HepG2 (cell line): ENCODE results near the gene SARNP. TPM values are rescaled to one million over a fixed set of nuclear protein-coding genes. Genes with fewer than 3 reads are reported as not detected.

ENCODE experiments used
- ELF1 ChIP-seq: sonication (generic); formaldehyde crosslinking; IDR thresholded peaks from 2 replicates; pipeline ENCODE4 v1.4.0; 2020; ENCODE audit warnings: missing genetic modification reagents
- FOXA1 ChIP-seq, 2 experiments: fragments of 450-650 bp in 1 of 2; sonication (generic) in 1 of 2; formaldehyde crosslinking in 1 of 2; IDR thresholded peaks; 2 replicates each; pipeline versions ENCODE4 v1.4.0 to v1.6.1; 2016 to 2020; ENCODE audit warnings: missing genetic modification reagents in 1 of 2
- GPBP1L1 ChIP-seq: sonication (generic); formaldehyde crosslinking; IDR thresholded peaks from 2 replicates; pipeline ENCODE4 v1.5.0; 2020; ENCODE audit warnings: mild to moderate bottlenecking, missing genetic modification reagents
- HES4 ChIP-seq: sonication (generic); formaldehyde crosslinking; IDR thresholded peaks from 2 replicates; pipeline ENCODE4 v1.9.0; 2021; ENCODE audit warnings: mild to moderate bottlenecking, missing genetic modification reagents, borderline replicate concordance
- HNF4G ChIP-seq, 2 experiments: sonication (generic) in 1 of 2; formaldehyde crosslinking in 1 of 2; IDR thresholded peaks; 2 replicates each; pipeline versions ENCODE4 v1.4.0 to v1.6.1; 2011 to 2020; ENCODE audit warnings: borderline replicate concordance in 2 of 2, low read depth in 2 of 2, mild to moderate bottlenecking in 2 of 2, low read length in 1 of 2, missing genetic modification reagents in 1 of 2, moderate library complexity in 1 of 2
- JARID2 ChIP-seq: sonication (generic); formaldehyde crosslinking; IDR thresholded peaks from 2 replicates; pipeline ENCODE4 v1.8.1; 2023; ENCODE audit warnings: missing genetic modification reagents, inconsistent platforms; ENCODE audit not compliant: insufficient replicate concordance
- KAT2B ChIP-seq: fragments of 150-350 bp; IDR thresholded peaks from 2 replicates; pipeline ENCODE4 v1.6.1; 2014; ENCODE audit warnings: low read depth, low read length, borderline replicate concordance
- MTA1 ChIP-seq: sonication (generic); formaldehyde crosslinking; IDR thresholded peaks from 2 replicates; pipeline ENCODE4 v1.4.0; 2020; ENCODE audit warnings: missing genetic modification reagents, mild to moderate bottlenecking, borderline replicate concordance
- REL ChIP-seq: sonication (generic); formaldehyde crosslinking; conservative IDR thresholded peaks from 2 replicates; pipeline ENCODE4 v1.8.0; 2022; ENCODE audit warnings: mild to moderate bottlenecking, missing genetic modification reagents, moderate library complexity
- ZNF10 ChIP-seq: sonication (generic); formaldehyde crosslinking; IDR thresholded peaks from 2 replicates; pipeline ENCODE4 v1.4.0; 2020; ENCODE audit warnings: mild to moderate bottlenecking, low read depth, missing genetic modification reagents, borderline replicate concordance
- ZNF468 ChIP-seq: sonication (generic); formaldehyde crosslinking; IDR thresholded peaks from 2 replicates; pipeline ENCODE4 v1.8.0; 2022; ENCODE audit warnings: mild to moderate bottlenecking, moderate library complexity, missing genetic modification reagents
- ZNF512 ChIP-seq: sonication (generic); formaldehyde crosslinking; IDR thresholded peaks from 2 replicates; pipeline ENCODE4 v1.4.0; 2020; ENCODE audit warnings: mild to moderate bottlenecking, missing genetic modification reagents
- ZNF713 ChIP-seq: sonication (generic); formaldehyde crosslinking; IDR thresholded peaks from 2 replicates; pipeline ENCODE4 v1.4.0; 2020; ENCODE audit warnings: mild to moderate bottlenecking, missing genetic modification reagents
- ZNF850 ChIP-seq: sonication (generic); formaldehyde crosslinking; conservative IDR thresholded peaks from 2 replicates; pipeline ENCODE4 v1.9.0; 2021; ENCODE audit warnings: mild to moderate bottlenecking, missing genetic modification reagents
- ZNF883 ChIP-seq: sonication (generic); formaldehyde crosslinking; IDR thresholded peaks from 2 replicates; pipeline ENCODE4 v1.5.1; 2020; ENCODE audit warnings: mild to moderate bottlenecking, missing genetic modification reagents; ENCODE audit errors: not compliant biosample characterization
- ZSCAN30 ChIP-seq: sonication (generic); formaldehyde crosslinking; IDR thresholded peaks from 2 replicates; pipeline ENCODE4 v1.5.0; 2020; ENCODE audit warnings: mild to moderate bottlenecking, missing genetic modification reagents
- ZXDC ChIP-seq: sonication (generic); formaldehyde crosslinking; IDR thresholded peaks from 2 replicates; pipeline ENCODE4 v1.5.0; 2020; ENCODE audit warnings: mild to moderate bottlenecking, missing genetic modification reagents
- polyA plus RNA-seq, 8 experiments: library from polyadenylated mRNA; depleted of rRNA in 3 of 8; stranded (reverse) in 7 of 8; unstranded in 1 of 8; fragments of >200 nt; fragmentation: Illumina TruSeq in 4 of 8; extraction: Trizol in 4 of 8; gene quantifications; 2 replicates each; pipeline versions ENCODE4 v1.2.1 to v1.2.3, GENCODE V29; 2011 to 2016; ENCODE audit warnings: low read depth in 4 of 8, missing spikeins in 1 of 8, mixed read lengths in 1 of 8; ENCODE audit not compliant: insufficient read depth in 1 of 8
- total RNA-seq, 5 experiments: library from RNA; depleted of rRNA; stranded (reverse); fragments of >200 nt; fragmentation: Illumina TruSeq; extraction: Trizol; gene quantifications; 2 replicates each; pipeline ENCODE4 v1.2.3, GENCODE V29; 2016; ENCODE audit warnings: low read depth in 1 of 5
- TF ChIP-seq, protein P1 (sequence below): sonication (generic); formaldehyde crosslinking; IDR thresholded peaks from 2 replicates; pipeline ENCODE4 v1.5.1; 2020; ENCODE audit warnings: missing genetic modification reagents, mild to moderate bottlenecking, borderline replicate concordance
- TF ChIP-seq, protein P2 (sequence below): sonication (generic); formaldehyde crosslinking; IDR thresholded peaks from 2 replicates; pipeline ENCODE4 v1.9.0; 2021; ENCODE audit warnings: missing genetic modification reagents, mild to moderate bottlenecking, borderline replicate concordance

The SARNP gene
- total and polyA plus RNA-seq, 2 of the 13 experiments (the other 11 are each of a cell fraction or from before 2014, with no cell fraction given) = 59.0 to 95.4 TPM

DNA sequence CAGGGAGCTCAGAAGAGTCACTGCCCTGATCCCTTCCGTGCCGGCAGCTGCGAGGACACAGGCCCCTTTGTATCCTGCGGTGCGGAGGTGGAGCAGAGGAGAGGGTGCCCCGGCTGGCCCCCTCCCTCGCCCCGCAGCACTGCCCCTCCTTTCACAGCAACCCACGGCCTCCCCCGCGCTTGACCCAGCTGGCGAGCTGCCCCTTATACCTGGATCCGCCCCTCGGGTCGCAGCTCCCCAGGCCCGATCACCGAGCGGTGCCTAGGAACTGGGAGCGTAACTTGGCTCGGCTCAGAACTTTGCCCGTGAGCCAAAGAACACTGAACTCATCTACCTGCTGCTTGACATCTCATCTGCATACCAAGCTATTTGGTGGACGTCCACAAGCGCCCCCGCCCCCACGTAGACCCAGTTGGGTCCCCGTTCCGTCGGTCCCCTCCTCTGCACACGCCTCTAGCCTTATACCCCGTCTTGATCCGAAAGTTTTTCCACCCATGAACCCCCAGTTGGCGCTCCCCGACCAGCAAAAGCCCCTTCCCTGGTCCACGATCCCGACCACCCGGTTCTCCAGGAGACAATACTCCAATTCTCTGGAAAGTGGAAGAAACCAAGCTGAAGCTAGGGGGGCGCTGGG, 12.6 kb upstream of the SARNP start (continued):
- 0 out of 2 replicates have a peak, but pooled peaks have one; percentile 30 for TF ChIP-seq ZNF512
- TF ChIP-seq JARID2 (CRISPR knock-in tag) = no peak
- 0 out of 2 replicates have a peak, but pooled peaks have one; percentile 18 for TF ChIP-seq ZSCAN30 (CRISPR knock-in tag)
- no peak for TF ChIP-seq ZNF850 (CRISPR knock-in tag)
- TF ChIP-seq ZXDC (CRISPR knock-in tag) = no peak
- TF ChIP-seq HES4 (CRISPR knock-in tag) = peak; percentile 33
- TF ChIP-seq ZNF10 (CRISPR knock-in tag) = no peak
- TF ChIP-seq HNF4G (IDR thresholded peaks at IDR 0.05; ENCODE audit: borderline replicate concordance, low read depth, low read length) = peak; percentile 28; the same call in 1 of the 2 replicates
- 0 out of 2 replicates have a peak, but pooled peaks have one; percentile 8 for TF ChIP-seq HNF4G (CRISPR knock-in tag; IDR thresholded peaks at IDR 0.05; ENCODE audit: borderline replicate concordance, low read depth)
- TF ChIP-seq ZNF468 (CRISPR knock-in tag) = no peak
- no peak for TF ChIP-seq ZNF883 (CRISPR knock-in tag)
- no peak for TF ChIP-seq REL (CRISPR knock-in tag)
- TF ChIP-seq ZNF713 (CRISPR knock-in tag) = no peak
- TF ChIP-seq, protein P1, sequence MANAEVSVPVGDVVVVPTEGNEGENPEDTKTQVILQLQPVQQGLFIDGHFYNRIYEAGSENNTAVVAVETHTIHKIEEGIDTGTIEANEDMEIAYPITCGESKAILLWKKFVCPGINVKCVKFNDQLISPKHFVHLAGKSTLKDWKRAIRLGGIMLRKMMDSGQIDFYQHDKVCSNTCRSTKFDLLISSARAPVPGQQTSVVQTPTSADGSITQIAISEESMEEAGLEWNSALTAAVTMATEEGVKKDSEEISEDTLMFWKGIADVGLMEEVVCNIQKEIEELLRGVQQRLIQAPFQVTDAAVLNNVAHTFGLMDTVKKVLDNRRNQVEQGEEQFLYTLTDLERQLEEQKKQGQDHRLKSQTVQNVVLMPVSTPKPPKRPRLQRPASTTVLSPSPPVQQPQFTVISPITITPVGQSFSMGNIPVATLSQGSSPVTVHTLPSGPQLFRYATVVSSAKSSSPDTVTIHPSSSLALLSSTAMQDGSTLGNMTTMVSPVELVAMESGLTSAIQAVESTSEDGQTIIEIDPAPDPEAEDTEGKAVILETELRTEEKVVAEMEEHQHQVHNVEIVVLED = no peak
- no peak for TF ChIP-seq KAT2B
- no peak for TF ChIP-seq ELF1 (CRISPR knock-in tag)
- no peak for TF ChIP-seq GPBP1L1 (CRISPR knock-in tag)
- no peak for TF ChIP-seq FOXA1 (IDR thresholded peaks at IDR 0.05)
- TF ChIP-seq FOXA1 (CRISPR knock-in tag; IDR thresholded peaks at IDR 0.05) = no peak
- TF ChIP-seq, protein P2, sequence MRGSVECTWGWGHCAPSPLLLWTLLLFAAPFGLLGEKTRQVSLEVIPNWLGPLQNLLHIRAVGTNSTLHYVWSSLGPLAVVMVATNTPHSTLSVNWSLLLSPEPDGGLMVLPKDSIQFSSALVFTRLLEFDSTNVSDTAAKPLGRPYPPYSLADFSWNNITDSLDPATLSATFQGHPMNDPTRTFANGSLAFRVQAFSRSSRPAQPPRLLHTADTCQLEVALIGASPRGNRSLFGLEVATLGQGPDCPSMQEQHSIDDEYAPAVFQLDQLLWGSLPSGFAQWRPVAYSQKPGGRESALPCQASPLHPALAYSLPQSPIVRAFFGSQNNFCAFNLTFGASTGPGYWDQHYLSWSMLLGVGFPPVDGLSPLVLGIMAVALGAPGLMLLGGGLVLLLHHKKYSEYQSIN (CRISPR knock-in tag) = no peak
- TF ChIP-seq MTA1 (CRISPR knock-in tag) = no peak
